HG02973 (cell line): ENCODE results near the gene POLR2J3.
A peak's percentile ranks its signal among the peaks of the same experiment; 100 is the strongest.
"Not testable (repeated sequence)": the region's sequence is repeated elsewhere in the genome, so short reads cannot be mapped to it uniquely, and the experiment has no call there.

Source experiments
- ATAC-seq: cut with Tn5 transposase; IDR thresholded peaks from one replicate; pipeline ENCODE4 v1.9.1; 2021; ENCODE audit warnings: moderate library complexity; ENCODE audit not compliant: unreplicated experiment

The POLR2J3 gene

GRCh38 chr7:102572261-102573239 lies at the start of gene POLR2J3:
Gene POLR2J3, minus strand, starts transcription at chr7:102572583. Its CDS starts 62 bp downstream, at chr7:102572521.
- peak; percentile 82 for ATAC-seq

DNA sequence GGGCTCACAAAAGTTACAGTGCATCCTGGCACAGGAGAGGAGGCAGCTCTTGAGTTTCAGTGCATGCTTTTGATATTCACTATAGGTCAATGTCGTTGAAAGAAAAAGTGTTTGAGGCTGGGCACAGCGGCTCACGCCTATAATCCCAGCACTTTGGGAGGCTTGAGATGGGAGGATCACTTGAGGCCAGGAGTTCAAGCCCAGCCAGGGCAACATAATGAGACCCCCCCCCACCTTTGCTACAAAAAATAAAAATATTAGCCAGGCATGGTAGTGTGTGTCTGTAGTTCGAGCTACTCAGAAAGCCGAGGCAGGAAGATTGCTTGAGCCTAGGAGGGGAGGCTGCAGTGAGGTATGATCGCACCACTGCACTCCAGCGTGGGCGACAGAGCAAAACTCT lies 45.7 kb upstream of the POLR2J3 start:
- ATAC-seq, result not testable (repeated sequence)

DNA sequence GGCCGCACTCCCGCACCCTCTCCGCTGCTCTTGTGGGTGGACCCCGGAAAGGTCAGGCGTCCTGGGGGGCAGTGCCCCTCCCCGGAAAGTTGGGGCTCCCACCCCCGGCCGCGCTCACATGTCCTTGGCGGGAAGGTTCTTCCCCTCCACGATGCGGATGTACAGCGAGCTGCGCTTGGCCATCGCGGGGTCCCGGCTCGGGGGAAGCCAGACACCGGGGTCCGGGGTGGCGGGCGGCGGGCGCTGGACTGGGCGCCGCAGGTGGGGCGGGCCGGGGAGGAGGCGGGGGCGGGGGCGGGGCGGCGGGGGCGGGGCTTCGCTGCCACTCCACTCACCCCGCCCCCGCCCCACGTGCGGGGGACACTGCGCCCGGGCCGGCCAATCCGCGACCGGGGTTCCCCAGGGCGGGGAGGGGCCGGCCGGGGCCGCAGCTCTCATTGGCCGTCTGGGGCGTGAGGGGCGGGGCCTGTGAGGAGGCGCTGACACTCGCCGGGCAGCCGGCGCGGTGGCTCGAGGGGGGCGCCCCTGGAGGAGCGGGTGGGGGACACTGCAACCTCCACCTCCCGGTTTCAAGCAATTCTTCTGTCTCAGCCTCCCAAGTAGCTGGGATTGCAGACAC lies 44.2 kb upstream of the POLR2J3 start, which contains the start of gene RASA4:
Gene RASA4, minus strand, starts transcription at position 250 of the 619 bp plus-strand sequence. Its CDS starts 67 bp downstream, at position 183.
- ATAC-seq, result peak; percentile 74

- ATAC-seq, result not testable (repeated sequence)
Measured at GRCh38 chr7:102615930-102616329, 43.5 kb upstream of the POLR2J3 start.

DNA sequence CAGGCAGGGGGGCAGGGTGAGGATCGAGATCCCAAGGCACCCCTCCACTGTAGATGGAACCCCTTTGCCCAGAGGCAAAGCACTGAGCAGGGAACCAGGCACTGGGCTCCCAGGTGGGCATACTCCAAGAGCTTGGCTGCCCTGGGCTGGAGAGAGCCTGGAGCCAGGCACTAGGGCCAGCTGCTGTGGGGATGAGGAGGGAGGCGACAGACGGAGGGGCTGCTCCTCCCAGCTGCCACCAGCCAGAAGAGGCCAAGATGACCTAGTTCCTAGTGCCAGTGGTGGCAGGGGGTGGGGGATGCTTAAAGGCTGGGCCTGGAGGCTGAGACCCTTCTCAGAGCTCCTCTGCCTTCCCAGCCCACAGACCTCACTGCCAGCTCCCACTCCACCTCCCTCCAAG lies 42.5 kb upstream of the POLR2J3 start:
- ATAC-seq, result not testable (repeated sequence)

DNA sequence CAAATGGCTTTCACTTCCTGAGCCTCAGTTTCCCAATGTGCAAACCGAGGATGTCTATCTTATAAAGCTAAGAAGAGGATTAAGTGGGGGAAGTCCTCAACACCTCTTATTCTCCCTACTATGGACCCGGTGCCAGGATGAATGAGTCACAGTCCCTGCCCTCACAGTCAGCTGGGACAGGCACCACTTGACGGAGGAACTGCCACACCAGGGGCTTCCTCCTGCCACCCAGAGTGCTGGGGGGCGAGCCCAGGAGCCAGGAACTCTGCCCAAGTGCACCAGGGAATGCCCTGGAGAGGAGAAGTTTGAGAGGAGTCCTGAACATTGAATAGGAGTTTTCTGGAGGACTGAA lies 41.9 kb upstream of the POLR2J3 start:
- ATAC-seq, result peak; percentile 6

GRCh38 chr7:102613575-102614345 lies 41.4 kb upstream of the POLR2J3 start:
- peak; percentile 51 for ATAC-seq

GRCh38 chr7:102611675-102612325 lies 39.4 kb upstream of the POLR2J3 start:
- not testable (repeated sequence) for ATAC-seq

DNA sequence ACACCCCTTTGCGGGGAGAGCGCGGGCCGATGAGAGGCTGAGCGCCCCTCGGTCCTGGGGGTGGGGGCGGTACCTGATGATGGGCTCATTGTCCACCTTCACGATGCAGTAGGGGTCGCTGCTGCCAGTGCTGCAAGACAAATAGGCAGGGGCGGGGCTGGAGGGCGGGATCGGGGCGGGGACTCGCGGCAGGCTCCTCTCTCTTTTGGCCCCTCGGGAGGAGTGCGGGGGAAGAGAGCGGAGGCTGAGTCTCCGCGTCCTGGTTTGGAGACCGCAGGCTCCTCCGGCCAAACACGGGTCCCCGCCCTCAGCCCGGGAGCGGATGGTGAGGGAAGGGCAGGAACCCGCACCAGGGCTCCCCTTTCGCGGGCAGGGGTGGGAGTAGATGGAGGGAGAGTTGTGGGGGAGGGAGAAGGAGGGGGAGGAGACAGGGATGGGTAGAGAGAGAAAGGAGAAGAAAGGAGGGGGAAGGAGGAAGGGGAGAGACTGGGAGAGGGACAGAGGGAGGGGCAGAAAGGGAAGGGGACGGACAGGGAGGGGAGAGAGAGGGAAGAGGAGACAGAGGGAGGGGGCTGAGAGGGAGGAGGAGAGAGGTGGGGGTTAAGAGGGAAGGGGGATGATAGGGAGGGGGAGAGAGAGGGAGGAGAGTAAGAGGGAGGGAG lies 38.8 kb upstream of the POLR2J3 start:
- peak; percentile 19 for ATAC-seq

GRCh38 chr7:102610441-102610840 lies 38.1 kb upstream of the POLR2J3 start:
- ATAC-seq, result not testable (repeated sequence)

GRCh38 chr7:102609734-102610133 lies 37.4 kb upstream of the POLR2J3 start:
- not testable (repeated sequence) for ATAC-seq

DNA sequence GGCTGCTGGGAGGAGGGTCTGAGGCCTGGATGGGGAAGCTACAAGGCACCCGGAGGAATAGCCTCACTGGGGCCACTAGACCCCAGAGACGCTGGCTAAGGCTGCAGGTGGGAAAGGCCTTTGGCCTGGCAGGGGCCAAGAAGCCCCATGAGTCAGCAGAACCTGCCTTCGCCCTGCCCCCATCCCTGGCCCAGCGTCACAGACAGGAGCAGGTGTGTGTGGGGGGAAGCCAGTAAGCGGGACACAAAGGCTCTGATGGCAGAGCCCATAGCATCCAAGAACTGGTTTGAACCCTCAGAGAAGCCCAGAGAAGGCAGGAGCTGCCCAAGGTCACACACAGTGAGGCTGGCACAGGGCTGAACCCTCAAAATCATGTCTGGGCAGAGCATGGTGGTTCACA lies 34.5 kb upstream of the POLR2J3 start:
- not testable (repeated sequence) for ATAC-seq

- ATAC-seq, result not testable (repeated sequence)
Measured at GRCh38 chr7:102604431-102605145, 32.2 kb upstream of the POLR2J3 start.

DNA sequence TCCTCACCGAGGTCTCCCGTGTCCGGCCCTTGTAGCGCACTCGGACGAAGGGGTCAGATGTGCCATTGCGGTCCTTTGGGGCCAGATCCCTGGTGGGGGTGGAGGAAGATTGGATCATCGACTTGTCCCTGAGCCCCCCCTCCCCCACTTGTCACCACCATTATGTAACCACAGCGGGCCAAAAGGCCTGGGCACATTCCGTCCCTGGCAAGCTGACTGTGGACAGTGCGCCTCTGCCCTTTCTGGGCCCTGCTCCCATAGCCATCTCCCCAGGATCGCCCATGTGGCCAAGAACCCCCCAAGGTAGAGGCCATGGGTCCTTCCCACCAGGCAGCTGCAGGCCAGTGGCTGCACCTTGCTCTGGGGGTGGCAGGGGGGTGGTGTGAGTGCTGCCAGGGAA lies 29.9 kb upstream of the POLR2J3 start:
- ATAC-seq, result not testable (repeated sequence)

- ATAC-seq, result not testable (repeated sequence)
Measured at GRCh38 chr7:102599699-102600098, 27.3 kb upstream of the POLR2J3 start.

GRCh38 chr7:102596036-102596435 lies 23.7 kb upstream of the POLR2J3 start:
- ATAC-seq, result not testable (repeated sequence)

- peak; percentile 53 for ATAC-seq
Measured at GRCh38 chr7:102593637-102594334, 21.4 kb upstream of the POLR2J3 start.

DNA sequence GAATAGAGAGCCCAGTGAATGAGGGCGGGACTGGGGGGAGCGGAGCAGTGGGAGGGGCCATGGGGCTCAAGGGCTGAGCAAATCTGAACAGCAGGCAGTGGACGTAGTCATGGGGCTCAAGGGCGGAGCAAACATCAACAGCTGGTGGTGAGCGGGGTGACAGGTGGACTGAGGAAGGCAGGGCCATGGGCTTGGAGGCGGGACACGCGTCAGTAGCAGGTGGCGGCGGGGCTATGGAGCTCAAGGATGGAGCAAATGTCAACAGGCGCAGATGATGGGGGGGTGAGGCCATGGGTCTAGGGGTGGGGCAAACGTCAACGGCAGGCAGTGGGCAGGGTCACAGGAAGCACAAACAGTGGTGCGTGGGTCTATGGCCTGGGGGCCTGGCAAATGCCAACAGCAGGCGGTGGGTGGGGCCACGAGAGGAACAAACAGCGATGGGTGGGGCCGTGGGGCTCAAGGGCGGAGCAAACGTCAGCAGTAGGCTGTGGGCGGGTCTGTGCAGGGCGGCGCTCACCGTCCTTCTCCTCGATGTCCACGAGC lies 20.2 kb upstream of the POLR2J3 start:
- ATAC-seq, result peak; percentile 39
